HL-60 (cell line): ENCODE measurements around the gene GRB10.

Experiments
- CTCF ChIP-seq: IDR thresholded peaks from one replicate; pipeline ENCODE4 v1.5.1; 2011; ENCODE audit warnings: low read length, control low read depth, inconsistent platforms; ENCODE audit not compliant: insufficient read depth
- GABPA ChIP-seq: IDR thresholded peaks from 2 replicates; pipeline ENCODE4 v1.6.1; 2012; ENCODE audit warnings: low read depth
- POLR2AphosphoS5 ChIP-seq: IDR thresholded peaks from 2 replicates; pipeline ENCODE4 v1.6.1; 2012; ENCODE audit warnings: low read depth
- REST ChIP-seq: IDR thresholded peaks from 2 replicates; pipeline ENCODE4 v1.6.1; 2012; ENCODE audit warnings: low read depth; ENCODE audit not compliant: insufficient replicate concordance

GRCh38 chr7:50640256-50640655 lies 142.4 kb downstream of the GRB10 start:
- TF ChIP-seq CTCF, result no peak
- TF ChIP-seq POLR2AphosphoS5, result no peak
- TF ChIP-seq REST, result no peak
- no peak for TF ChIP-seq GABPA
